Measurements from ENCODE around the gene SH3GL2.

DNA sequence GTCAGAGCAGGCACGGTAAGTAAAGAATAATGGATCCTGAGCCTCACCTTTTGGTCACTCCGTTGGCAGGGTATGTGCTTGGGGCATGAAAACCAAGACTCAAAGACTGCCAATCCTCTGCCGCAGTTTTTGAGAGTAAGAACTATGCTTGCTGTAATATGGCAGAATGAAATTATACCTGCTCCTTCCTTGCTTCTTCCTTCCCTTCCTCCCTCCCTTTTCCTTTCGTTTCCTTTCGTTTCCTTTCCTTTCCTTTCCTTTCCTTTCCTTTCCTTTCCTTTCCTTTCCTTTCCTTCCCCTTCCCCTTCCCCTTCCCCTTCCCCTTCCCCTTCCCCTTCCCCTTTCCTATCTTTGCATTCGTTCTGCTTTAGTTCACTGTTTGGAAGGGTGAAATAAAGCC is 43.9 kb downstream of the SH3GL2 start:
- TF ChIP-seq, protein P1, sequence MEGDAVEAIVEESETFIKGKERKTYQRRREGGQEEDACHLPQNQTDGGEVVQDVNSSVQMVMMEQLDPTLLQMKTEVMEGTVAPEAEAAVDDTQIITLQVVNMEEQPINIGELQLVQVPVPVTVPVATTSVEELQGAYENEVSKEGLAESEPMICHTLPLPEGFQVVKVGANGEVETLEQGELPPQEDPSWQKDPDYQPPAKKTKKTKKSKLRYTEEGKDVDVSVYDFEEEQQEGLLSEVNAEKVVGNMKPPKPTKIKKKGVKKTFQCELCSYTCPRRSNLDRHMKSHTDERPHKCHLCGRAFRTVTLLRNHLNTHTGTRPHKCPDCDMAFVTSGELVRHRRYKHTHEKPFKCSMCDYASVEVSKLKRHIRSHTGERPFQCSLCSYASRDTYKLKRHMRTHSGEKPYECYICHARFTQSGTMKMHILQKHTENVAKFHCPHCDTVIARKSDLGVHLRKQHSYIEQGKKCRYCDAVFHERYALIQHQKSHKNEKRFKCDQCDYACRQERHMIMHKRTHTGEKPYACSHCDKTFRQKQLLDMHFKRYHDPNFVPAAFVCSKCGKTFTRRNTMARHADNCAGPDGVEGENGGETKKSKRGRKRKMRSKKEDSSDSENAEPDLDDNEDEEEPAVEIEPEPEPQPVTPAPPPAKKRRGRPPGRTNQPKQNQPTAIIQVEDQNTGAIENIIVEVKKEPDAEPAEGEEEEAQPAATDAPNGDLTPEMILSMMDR (IDR thresholded peaks at IDR 0.05): no peak
- TF ChIP-seq POLR2AphosphoS5 (IDR thresholded peaks at IDR 0.05; ENCODE audit: low read depth, low read length) (no peak), SIN3A (IDR thresholded peaks at IDR 0.05; ENCODE audit: borderline replicate concordance, insufficient read depth, low read depth, low read length) (no peak)
- TF ChIP-seq, protein P2, sequence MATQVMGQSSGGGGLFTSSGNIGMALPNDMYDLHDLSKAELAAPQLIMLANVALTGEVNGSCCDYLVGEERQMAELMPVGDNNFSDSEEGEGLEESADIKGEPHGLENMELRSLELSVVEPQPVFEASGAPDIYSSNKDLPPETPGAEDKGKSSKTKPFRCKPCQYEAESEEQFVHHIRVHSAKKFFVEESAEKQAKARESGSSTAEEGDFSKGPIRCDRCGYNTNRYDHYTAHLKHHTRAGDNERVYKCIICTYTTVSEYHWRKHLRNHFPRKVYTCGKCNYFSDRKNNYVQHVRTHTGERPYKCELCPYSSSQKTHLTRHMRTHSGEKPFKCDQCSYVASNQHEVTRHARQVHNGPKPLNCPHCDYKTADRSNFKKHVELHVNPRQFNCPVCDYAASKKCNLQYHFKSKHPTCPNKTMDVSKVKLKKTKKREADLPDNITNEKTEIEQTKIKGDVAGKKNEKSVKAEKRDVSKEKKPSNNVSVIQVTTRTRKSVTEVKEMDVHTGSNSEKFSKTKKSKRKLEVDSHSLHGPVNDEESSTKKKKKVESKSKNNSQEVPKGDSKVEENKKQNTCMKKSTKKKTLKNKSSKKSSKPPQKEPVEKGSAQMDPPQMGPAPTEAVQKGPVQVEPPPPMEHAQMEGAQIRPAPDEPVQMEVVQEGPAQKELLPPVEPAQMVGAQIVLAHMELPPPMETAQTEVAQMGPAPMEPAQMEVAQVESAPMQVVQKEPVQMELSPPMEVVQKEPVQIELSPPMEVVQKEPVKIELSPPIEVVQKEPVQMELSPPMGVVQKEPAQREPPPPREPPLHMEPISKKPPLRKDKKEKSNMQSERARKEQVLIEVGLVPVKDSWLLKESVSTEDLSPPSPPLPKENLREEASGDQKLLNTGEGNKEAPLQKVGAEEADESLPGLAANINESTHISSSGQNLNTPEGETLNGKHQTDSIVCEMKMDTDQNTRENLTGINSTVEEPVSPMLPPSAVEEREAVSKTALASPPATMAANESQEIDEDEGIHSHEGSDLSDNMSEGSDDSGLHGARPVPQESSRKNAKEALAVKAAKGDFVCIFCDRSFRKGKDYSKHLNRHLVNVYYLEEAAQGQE (IDR thresholded peaks at IDR 0.05; ENCODE audit: insufficient read depth in 1 of 2, low read depth in 2 of 2, low read length in 1 of 2): no peak

Data from Panc1 (cell line).